Neural progenitor cell (in vitro differentiated cells): ENCODE data around the gene FGD2. TPM values are rescaled to one million over a fixed set of nuclear protein-coding genes. Genes with fewer than 3 reads are reported as not detected.

Source experiments
- DNase-seq: peaks from one replicate; pipeline ENCODE4 v3.0.0-alpha.2; 2016; ENCODE audit warnings: low spot score
- H2AFZ ChIP-seq: fragments of 200-600 bp; sonication (generic); replicated peaks from 2 replicates; pipeline ENCODE4 v1.6.1; 2016; ENCODE audit warnings: antibody characterized with exemption
- H3F3A ChIP-seq: fragments of 200-600 bp; sonication (generic); 2 replicates; pipeline ENCODE4 v1.6.1; 2016; ENCODE audit warnings: antibody characterized with exemption, low read depth
- H3K27ac ChIP-seq: fragments of 200-600 bp; sonication (generic); 2 replicates; pipeline ENCODE4 v1.5.1; 2016; ENCODE audit warnings: mild to moderate bottlenecking
- H3K27me3 ChIP-seq: fragments of 200-600 bp; sonication (generic); 2 replicates; pipeline ENCODE4 v1.6.1; 2016; ENCODE audit warnings: mild to moderate bottlenecking, moderate library complexity
- H3K36me3 ChIP-seq: fragments of 200-600 bp; sonication (generic); 2 replicates; pipeline ENCODE4 v1.5.1; 2016
- H3K4me1 ChIP-seq: fragments of 200-600 bp; sonication (generic); 2 replicates; pipeline ENCODE4 v1.6.1; 2016; ENCODE audit warnings: mixed run types
- H3K4me2 ChIP-seq: fragments of 200-600 bp; sonication (generic); 2 replicates; pipeline ENCODE4 v1.6.1; 2016
- H3K4me3 ChIP-seq: fragments of 200-600 bp; sonication (generic); 2 replicates; pipeline ENCODE4 v1.5.1; 2016
- H3K79me2 ChIP-seq: fragments of 200-600 bp; sonication (generic); 2 replicates; pipeline ENCODE4 v1.6.1; 2016; ENCODE audit warnings: low read depth
- H3K9ac ChIP-seq: fragments of 200-600 bp; sonication (generic); 2 replicates; pipeline ENCODE4 v1.6.1; 2016
- H3K9me3 ChIP-seq: fragments of 200-600 bp; sonication (generic); 2 replicates; pipeline ENCODE4 v1.5.1; 2016; ENCODE audit warnings: low read depth
- H4K20me1 ChIP-seq: fragments of 200-600 bp; sonication (generic); 2 replicates; pipeline ENCODE4 v1.6.1; 2016; ENCODE audit warnings: low read depth
- H3K27ac Mint-ChIP-seq: 3 replicates; pipeline ENCODE4 v1.8.0; 2021; ENCODE audit warnings: mixed read lengths
- H3K27me3 Mint-ChIP-seq: 2 replicates; pipeline ENCODE4 v1.8.0; 2022; ENCODE audit warnings: low read depth, mild to moderate bottlenecking, inconsistent platforms, moderate library complexity, mixed read lengths; ENCODE audit not compliant: insufficient read depth
- H3K36me3 Mint-ChIP-seq: 3 replicates; pipeline ENCODE4 v1.8.0; 2021; ENCODE audit warnings: mixed read lengths
- H3K4me1 Mint-ChIP-seq: 3 replicates; pipeline ENCODE4 v1.8.0; 2021; ENCODE audit warnings: mixed read lengths
- H3K4me3 Mint-ChIP-seq: 3 replicates; pipeline ENCODE4 v1.8.0; 2021; ENCODE audit warnings: mild to moderate bottlenecking, moderate library complexity, mixed read lengths
- H3K9me3 Mint-ChIP-seq: 3 replicates; pipeline ENCODE4 v1.8.0; 2020; ENCODE audit warnings: mixed read lengths
- EZH2 ChIP-seq: fragments of 200-600 bp; sonication (generic); IDR thresholded peaks from 2 replicates; pipeline ENCODE4 v1.6.1; 2017; ENCODE audit warnings: antibody characterized with exemption, mild to moderate bottlenecking, moderate library complexity
- EZH2phosphoT487 ChIP-seq: fragments of 200-600 bp; sonication (generic); IDR thresholded peaks from 2 replicates; pipeline ENCODE4 v1.6.1; 2017; ENCODE audit warnings: antibody characterized with exemption
- total RNA-seq: library from RNA; depleted of rRNA; stranded (reverse); fragments of >200 nt; gene quantifications from 2 replicates; pipeline ENCODE4 v1.2.3, GENCODE V29; 2015; ENCODE audit warnings: low replicate concordance
- TF ChIP-seq, protein P1 (sequence below): fragments of 200-600 bp; sonication (generic); IDR thresholded peaks from 2 replicates; pipeline ENCODE4 v1.5.1; 2017; ENCODE audit warnings: antibody characterized with exemption, mild to moderate bottlenecking

Gene FGD2
- total RNA-seq, 1 donor from 2014 or later = 0.06 TPM

DNA sequence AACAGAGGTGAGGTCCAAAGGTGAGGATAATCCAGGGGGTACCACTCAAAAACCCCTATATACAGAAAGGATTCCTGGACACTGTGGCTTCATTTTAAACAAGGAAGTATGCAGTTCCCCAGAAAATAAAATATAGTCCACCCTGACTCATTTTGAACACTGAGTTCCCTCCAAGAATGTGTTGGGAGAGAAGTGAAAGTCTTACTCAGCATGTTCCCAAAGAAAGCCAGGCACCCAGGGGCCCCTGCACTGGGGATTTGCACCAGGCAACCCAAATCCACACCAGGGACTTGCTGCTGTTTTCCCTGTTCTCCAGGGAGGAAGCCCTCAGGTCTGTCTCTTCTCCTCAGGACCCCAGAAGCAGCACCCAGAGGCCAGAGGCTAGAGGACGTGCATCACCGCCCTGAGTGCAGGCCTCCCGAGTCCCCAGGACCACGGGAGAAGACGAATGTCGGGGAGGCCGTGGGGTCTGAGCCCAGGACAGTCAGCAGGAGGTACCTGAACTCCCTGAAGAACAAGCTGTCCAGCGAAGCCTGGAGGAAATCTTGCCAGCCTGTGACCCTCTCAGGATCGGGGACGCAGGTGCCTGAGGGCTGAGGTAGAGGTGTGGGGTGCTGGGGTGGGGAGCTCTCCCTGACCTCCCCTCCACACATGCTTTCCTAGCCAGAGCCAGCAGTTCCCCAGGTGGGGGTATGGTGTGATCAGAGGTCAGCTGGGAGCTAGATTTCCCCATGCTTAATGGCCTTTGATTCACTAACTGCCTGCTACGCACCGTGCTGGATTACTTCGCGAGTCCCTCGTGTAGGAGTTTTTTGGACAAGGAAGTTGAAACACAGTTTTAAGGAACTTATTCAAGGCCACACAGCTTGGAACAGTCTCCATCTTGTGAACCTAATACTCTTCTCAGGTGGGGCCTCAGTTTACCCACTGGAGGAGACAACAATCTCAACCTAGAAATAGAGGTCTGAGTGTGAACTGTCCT lies 3.3 kb downstream of the FGD2 start:
- Histone ChIP-seq H3K4me3 (no peak overlapping the region), H3K79me2 (no peaks in the 10 kb centered on the region), H3K9me3 (no peaks in the 10 kb centered on the region), H2AFZ (no peak overlapping the region), H3K27ac (no peak overlapping the region), H3K4me2 (no peak overlapping the region), H3F3A (no peaks in the 10 kb centered on the region), H4K20me1 (no peaks in the 10 kb centered on the region), H3K27me3 (no peaks in the 10 kb centered on the region), H3K4me1 (no peaks in the 10 kb centered on the region), H3K9ac (no peak overlapping the region), H3K36me3 (no peaks in the 10 kb centered on the region)
- Mint-ChIP-seq H3K4me3 (no peak overlapping the region), H3K27me3 (peaks cover 2% of the 10 kb centered on the region), H3K36me3 (no peaks in the 10 kb centered on the region), H3K27ac (no peak overlapping the region), H3K9me3 (no peaks in the 10 kb centered on the region), H3K4me1 (peaks cover 2% of the 10 kb centered on the region)
- TF ChIP-seq EZH2phosphoT487 = no peak
- DNase-seq = no peak

DNA sequence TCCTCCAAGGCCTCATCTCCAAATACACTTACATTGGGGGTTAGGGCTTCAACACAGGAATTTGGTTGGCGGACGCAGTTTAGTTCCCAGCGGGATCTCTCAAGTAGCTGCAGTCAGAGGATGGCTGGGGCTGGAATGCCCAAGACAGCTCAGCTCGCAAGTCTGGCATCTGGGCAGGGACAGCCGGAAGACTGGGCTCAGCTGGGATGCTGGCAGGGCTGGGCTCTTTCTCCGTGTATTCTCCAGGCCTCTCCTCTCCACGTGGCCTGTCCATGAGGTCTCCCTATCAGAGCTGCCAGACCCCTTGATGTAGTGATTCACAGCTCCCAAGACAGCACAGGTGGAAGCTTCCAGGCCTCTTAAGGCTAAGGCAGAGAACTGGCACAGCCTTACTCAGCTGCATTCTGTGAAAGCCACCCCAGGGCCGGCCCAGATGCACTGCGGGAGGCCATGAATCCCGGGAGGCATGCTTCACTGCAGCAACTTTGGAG lies 5.0 kb downstream of the FGD2 start:
- no peaks in the 10 kb centered on the region for H3K9me3 Mint-ChIP-seq
- Histone ChIP-seq H3F3A (no peaks in the 10 kb centered on the region), H3K27ac (no peak overlapping the region), H3K4me1 (no peaks in the 10 kb centered on the region), H3K9ac (no peak overlapping the region), H3K9me3 (no peaks in the 10 kb centered on the region), H4K20me1 (no peaks in the 10 kb centered on the region), H3K36me3 (no peaks in the 10 kb centered on the region), H2AFZ (no peak overlapping the region), H3K27me3 (no peaks in the 10 kb centered on the region), H3K4me2 (no peak overlapping the region), H3K79me2 (no peaks in the 10 kb centered on the region), H3K4me3 (no peak overlapping the region)
- no peak overlapping the region for H3K27ac Mint-ChIP-seq
- H3K27me3 Mint-ChIP-seq = peaks cover 2% of the 10 kb centered on the region
- no peaks in the 10 kb centered on the region for H3K36me3 Mint-ChIP-seq
- no peaks in the 10 kb centered on the region for H3K4me1 Mint-ChIP-seq
- DNase-seq = no peak
- TF ChIP-seq, protein P1, sequence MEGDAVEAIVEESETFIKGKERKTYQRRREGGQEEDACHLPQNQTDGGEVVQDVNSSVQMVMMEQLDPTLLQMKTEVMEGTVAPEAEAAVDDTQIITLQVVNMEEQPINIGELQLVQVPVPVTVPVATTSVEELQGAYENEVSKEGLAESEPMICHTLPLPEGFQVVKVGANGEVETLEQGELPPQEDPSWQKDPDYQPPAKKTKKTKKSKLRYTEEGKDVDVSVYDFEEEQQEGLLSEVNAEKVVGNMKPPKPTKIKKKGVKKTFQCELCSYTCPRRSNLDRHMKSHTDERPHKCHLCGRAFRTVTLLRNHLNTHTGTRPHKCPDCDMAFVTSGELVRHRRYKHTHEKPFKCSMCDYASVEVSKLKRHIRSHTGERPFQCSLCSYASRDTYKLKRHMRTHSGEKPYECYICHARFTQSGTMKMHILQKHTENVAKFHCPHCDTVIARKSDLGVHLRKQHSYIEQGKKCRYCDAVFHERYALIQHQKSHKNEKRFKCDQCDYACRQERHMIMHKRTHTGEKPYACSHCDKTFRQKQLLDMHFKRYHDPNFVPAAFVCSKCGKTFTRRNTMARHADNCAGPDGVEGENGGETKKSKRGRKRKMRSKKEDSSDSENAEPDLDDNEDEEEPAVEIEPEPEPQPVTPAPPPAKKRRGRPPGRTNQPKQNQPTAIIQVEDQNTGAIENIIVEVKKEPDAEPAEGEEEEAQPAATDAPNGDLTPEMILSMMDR = no peak
- TF ChIP-seq EZH2 (no peak), EZH2phosphoT487 (no peak)
- no peak overlapping the region for H3K4me3 Mint-ChIP-seq

DNA sequence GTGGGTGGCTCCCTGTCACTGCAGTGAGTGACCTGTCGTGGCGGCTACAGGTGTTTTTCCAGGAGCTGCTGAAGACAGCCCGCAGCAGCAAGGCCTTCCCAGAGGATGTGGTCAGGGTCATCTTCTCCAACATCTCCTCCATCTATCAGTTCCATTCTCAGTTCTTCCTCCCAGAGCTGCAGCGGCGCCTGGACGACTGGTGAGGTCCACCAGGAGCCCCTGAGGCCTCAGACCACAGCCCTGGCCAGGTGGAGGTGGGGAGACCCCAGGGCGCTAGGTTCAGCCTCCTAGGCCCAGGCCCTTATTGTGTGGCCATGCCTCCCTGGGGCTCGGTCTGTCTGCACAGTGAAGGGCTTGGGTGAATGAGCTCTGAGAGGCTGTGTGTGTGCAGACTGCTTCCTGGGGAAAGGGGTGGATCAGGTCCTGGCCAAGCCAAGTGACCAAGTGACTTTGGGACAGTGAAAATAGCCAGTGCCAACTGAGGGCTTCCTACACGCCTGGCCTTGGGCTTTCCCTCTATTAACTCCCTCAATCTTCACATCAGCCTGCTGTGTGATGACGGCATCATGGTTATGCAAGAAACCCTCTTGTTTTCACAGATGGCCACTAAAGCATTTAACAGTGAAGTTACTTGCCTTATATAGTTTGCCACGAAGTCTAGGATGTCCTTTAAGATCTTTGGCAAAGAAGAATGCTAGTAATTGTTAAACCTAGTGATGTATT lies 6.4 kb downstream of the FGD2 start:
- peaks cover 2% of the 10 kb centered on the region for H3K27me3 Mint-ChIP-seq
- Histone ChIP-seq H3K4me2 (no peak overlapping the region), H3K9ac (no peak overlapping the region), H3K4me3 (no peak overlapping the region), H3K27ac (no peak overlapping the region), H3K4me1 (no peaks in the 10 kb centered on the region), H3K27me3 (no peaks in the 10 kb centered on the region), H3K79me2 (no peaks in the 10 kb centered on the region), H3K9me3 (no peaks in the 10 kb centered on the region), H3K36me3 (no peaks in the 10 kb centered on the region), H2AFZ (no peak overlapping the region), H4K20me1 (no peaks in the 10 kb centered on the region), H3F3A (no peaks in the 10 kb centered on the region)
- peaks cover under 1% of the 10 kb centered on the region for H3K4me1 Mint-ChIP-seq
- H3K9me3 Mint-ChIP-seq = no peaks in the 10 kb centered on the region
- no peak for DNase-seq
- no peaks in the 10 kb centered on the region for H3K36me3 Mint-ChIP-seq
- TF ChIP-seq, protein P1 = no peak
- TF ChIP-seq EZH2 = no peak
- TF ChIP-seq EZH2phosphoT487 = no peak
- H3K4me3 Mint-ChIP-seq = no peak overlapping the region
- H3K27ac Mint-ChIP-seq = no peak overlapping the region
